Measurements from ENCODE around the gene C17orf113. TPM values are rescaled to one million over a fixed set of nuclear protein-coding genes. Genes with fewer than 3 reads are reported as not detected.
"Not testable (repeated sequence)": the region's sequence is repeated elsewhere in the genome, so short reads cannot be mapped to it uniquely, and the experiment has no call there.

C17orf113 gene
- total and polyA plus RNA-seq, 4 donors, result 0.12 to 0.17 (median 0.14) TPM; not detected in 1

DNA sequence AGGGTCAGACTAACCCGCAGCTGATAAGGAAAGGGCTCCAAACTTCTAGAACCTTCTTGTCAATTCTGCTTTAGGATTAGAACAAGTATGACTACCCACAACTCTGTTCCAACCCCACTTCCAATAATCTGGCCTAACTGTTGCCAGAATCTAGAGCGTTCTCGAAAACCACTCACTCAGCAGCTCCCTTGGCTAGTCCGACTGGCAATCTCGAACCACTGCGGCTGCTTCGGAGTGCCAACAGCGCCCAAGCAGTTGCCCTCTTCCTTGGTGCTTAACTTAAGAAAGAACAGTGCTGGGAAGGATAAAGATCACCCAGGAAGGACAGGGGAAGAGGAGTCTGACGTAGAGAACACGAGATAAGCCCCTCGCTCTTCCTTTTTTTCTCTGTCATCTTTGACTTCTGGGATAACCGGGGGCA lies 34.0 kb downstream of the C17orf113 start:
- H3K27ac ChIP-seq (ENCODE audit: low read depth in 1 of 2, low read length in 2 of 2), result peak overlapping the region; percentile 88 to 94
- WGBS, result 3% methylated on average over 12 of the region's 12 CpGs
- no peaks in the 10 kb centered on the region for H3K9me3 ChIP-seq (ENCODE audit: control insufficient read depth in 4 of 4, low read length in 3 of 4)
- H3K4me3 ChIP-seq (ENCODE audit: low read depth in 1 of 3, low read length in 3 of 3), result peak overlapping the region; percentile 77 to 96 (median 96)
- H3K36me3 ChIP-seq (ENCODE audit: control insufficient read depth in 4 of 4, insufficient read depth in 3 of 4, low read depth in 1 of 4, low read length in 3 of 4), result no peaks in the 10 kb centered on the region
- no peak for TF ChIP-seq SP1 (IDR thresholded peaks at IDR 0.05)
- TF ChIP-seq, protein P1, sequence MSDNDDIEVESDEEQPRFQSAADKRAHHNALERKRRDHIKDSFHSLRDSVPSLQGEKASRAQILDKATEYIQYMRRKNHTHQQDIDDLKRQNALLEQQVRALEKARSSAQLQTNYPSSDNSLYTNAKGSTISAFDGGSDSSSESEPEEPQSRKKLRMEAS (IDR thresholded peaks at IDR 0.05), result no peak
- no peak for TF ChIP-seq HNF4G (IDR thresholded peaks at IDR 0.05)
- TF ChIP-seq CTCF (IDR thresholded peaks at IDR 0.05; ENCODE audit: low read depth, low read length, missing input control), result no peak
- no peak for TF ChIP-seq EGR1 (IDR thresholded peaks at IDR 0.05; ENCODE audit: low read depth in 2 of 2)
- TF ChIP-seq HNF4A (conservative IDR thresholded peaks at IDR 0.05), result no peak
- TF ChIP-seq, protein P2, sequence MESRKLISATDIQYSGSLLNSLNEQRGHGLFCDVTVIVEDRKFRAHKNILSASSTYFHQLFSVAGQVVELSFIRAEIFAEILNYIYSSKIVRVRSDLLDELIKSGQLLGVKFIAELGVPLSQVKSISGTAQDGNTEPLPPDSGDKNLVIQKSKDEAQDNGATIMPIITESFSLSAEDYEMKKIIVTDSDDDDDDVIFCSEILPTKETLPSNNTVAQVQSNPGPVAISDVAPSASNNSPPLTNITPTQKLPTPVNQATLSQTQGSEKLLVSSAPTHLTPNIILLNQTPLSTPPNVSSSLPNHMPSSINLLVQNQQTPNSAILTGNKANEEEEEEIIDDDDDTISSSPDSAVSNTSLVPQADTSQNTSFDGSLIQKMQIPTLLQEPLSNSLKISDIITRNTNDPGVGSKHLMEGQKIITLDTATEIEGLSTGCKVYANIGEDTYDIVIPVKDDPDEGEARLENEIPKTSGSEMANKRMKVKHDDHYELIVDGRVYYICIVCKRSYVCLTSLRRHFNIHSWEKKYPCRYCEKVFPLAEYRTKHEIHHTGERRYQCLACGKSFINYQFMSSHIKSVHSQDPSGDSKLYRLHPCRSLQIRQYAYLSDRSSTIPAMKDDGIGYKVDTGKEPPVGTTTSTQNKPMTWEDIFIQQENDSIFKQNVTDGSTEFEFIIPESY (IDR thresholded peaks at IDR 0.05), result no peak
- TF ChIP-seq, protein P3, sequence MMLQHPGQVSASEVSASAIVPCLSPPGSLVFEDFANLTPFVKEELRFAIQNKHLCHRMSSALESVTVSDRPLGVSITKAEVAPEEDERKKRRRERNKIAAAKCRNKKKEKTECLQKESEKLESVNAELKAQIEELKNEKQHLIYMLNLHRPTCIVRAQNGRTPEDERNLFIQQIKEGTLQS (IDR thresholded peaks at IDR 0.05), result no peak
- TF ChIP-seq, protein P4, sequence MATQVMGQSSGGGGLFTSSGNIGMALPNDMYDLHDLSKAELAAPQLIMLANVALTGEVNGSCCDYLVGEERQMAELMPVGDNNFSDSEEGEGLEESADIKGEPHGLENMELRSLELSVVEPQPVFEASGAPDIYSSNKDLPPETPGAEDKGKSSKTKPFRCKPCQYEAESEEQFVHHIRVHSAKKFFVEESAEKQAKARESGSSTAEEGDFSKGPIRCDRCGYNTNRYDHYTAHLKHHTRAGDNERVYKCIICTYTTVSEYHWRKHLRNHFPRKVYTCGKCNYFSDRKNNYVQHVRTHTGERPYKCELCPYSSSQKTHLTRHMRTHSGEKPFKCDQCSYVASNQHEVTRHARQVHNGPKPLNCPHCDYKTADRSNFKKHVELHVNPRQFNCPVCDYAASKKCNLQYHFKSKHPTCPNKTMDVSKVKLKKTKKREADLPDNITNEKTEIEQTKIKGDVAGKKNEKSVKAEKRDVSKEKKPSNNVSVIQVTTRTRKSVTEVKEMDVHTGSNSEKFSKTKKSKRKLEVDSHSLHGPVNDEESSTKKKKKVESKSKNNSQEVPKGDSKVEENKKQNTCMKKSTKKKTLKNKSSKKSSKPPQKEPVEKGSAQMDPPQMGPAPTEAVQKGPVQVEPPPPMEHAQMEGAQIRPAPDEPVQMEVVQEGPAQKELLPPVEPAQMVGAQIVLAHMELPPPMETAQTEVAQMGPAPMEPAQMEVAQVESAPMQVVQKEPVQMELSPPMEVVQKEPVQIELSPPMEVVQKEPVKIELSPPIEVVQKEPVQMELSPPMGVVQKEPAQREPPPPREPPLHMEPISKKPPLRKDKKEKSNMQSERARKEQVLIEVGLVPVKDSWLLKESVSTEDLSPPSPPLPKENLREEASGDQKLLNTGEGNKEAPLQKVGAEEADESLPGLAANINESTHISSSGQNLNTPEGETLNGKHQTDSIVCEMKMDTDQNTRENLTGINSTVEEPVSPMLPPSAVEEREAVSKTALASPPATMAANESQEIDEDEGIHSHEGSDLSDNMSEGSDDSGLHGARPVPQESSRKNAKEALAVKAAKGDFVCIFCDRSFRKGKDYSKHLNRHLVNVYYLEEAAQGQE (IDR thresholded peaks at IDR 0.05), result no peak
- TF ChIP-seq FOXA1 (IDR thresholded peaks at IDR 0.05), result no peak
- TF ChIP-seq TAF1 (conservative IDR thresholded peaks at IDR 0.05), result no peak
- no peak for TF ChIP-seq NR2F2 (IDR thresholded peaks at IDR 0.05)
- no peaks in the 10 kb centered on the region for H3K27me3 ChIP-seq (ENCODE audit: control insufficient read depth in 4 of 4, insufficient read depth in 4 of 4, low read length in 3 of 4)
- peaks cover 0 to 39% (median 25%) of the 10 kb centered on the region in 4 donors for H3K4me1 ChIP-seq (ENCODE audit: control insufficient read depth in 4 of 4, insufficient read depth in 4 of 4, low read length in 3 of 4)
- H3K9ac ChIP-seq (ENCODE audit: low read depth in 1 of 2, low read length in 2 of 2), result peak overlapping the region; percentile 83 to 99
- DNase-seq (ENCODE audit: low spot score), result no peak

DNA sequence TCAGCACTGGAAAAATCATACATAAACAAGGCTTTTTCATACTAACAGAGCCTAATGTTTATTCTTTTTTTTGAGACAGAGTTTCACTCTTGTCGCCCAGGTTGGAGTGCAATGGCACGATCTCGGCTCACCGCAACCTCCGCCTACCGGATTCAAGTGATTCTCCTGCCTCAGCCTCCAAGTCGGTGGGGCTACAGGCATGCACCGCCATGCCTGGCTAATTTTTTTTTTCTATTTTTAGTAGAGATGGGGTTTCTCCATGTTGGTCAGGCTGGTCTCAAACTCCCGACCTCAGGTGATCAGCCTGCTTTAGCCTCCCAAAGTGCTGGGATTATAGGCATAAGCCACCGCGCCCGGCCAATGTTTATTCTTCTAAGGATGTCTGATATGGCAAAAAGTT lies 36.7 kb downstream of the C17orf113 start:
- WGBS, result 95% methylated on average over 12 of the region's 12 CpGs
- peaks cover 3 to 40% (median 20%) of the 10 kb centered on the region in 4 donors for H3K4me1 ChIP-seq (ENCODE audit: control insufficient read depth in 4 of 4, insufficient read depth in 4 of 4, low read length in 3 of 4)
- H3K36me3 ChIP-seq (ENCODE audit: control insufficient read depth in 4 of 4, insufficient read depth in 3 of 4, low read depth in 1 of 4, low read length in 3 of 4); H3K27me3 ChIP-seq (ENCODE audit: control insufficient read depth in 4 of 4, insufficient read depth in 4 of 4, low read length in 3 of 4); H3K9me3 ChIP-seq (ENCODE audit: control insufficient read depth in 4 of 4, low read length in 3 of 4); H3K9ac ChIP-seq (ENCODE audit: low read depth in 1 of 2, low read length in 2 of 2); DNase-seq (ENCODE audit: low spot score); H3K4me3 ChIP-seq (ENCODE audit: low read depth in 1 of 3, low read length in 3 of 3); H3K27ac ChIP-seq (ENCODE audit: low read depth in 1 of 2, low read length in 2 of 2): not testable (repeated sequence)

DNA sequence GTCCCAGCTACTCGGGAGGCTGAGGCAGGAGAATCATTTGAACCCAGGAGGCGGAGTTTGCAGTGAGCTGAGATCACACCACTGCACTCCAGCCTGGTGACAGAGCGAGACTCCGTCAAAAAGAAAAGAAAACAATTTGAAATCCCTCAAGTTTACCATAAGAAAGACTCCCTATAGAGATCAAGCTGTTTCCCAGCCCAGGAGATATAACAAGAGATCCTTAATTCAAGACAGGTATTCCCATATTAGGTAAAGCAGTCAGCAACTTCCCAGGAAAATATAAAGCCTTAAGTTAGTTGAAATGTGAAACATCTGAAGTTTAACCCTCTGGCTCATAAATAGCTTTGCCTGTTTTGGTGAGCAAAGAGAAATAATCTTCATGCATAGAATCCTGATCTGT lies 38.0 kb downstream of the C17orf113 start:
- H3K4me1 ChIP-seq (ENCODE audit: control insufficient read depth in 4 of 4, insufficient read depth in 4 of 4, low read length in 3 of 4), result peaks cover 3 to 33% (median 15%) of the 10 kb centered on the region in 4 donors
- H3K9me3 ChIP-seq (ENCODE audit: control insufficient read depth in 4 of 4, low read length in 3 of 4); DNase-seq (ENCODE audit: low spot score): not testable (repeated sequence)

More for the DNA sequence above, 38.0 kb downstream of the C17orf113 start:
- WGBS, result 92% methylated on average over 4 of the region's 4 CpGs
- not testable (repeated sequence) for H3K27me3 ChIP-seq (ENCODE audit: control insufficient read depth in 4 of 4, insufficient read depth in 4 of 4, low read length in 3 of 4); H3K4me3 ChIP-seq (ENCODE audit: low read depth in 1 of 3, low read length in 3 of 3); H3K36me3 ChIP-seq (ENCODE audit: control insufficient read depth in 4 of 4, insufficient read depth in 3 of 4, low read depth in 1 of 4, low read length in 3 of 4); H3K27ac ChIP-seq (ENCODE audit: low read depth in 1 of 2, low read length in 2 of 2); H3K9ac ChIP-seq (ENCODE audit: low read depth in 1 of 2, low read length in 2 of 2)

Data from liver (tissue), 9 donors.